ENCODE measurements around the gene TMA7. TPM values are rescaled to one million over a fixed set of nuclear protein-coding genes. Genes with fewer than 3 reads are reported as not detected.
"Not testable (repeated sequence)": the region's sequence is repeated elsewhere in the genome, so short reads cannot be mapped to it uniquely, and the experiment has no call there.

Gene TMA7
- total RNA-seq, 1 donor from 2014 or later = 390 TPM

DNA sequence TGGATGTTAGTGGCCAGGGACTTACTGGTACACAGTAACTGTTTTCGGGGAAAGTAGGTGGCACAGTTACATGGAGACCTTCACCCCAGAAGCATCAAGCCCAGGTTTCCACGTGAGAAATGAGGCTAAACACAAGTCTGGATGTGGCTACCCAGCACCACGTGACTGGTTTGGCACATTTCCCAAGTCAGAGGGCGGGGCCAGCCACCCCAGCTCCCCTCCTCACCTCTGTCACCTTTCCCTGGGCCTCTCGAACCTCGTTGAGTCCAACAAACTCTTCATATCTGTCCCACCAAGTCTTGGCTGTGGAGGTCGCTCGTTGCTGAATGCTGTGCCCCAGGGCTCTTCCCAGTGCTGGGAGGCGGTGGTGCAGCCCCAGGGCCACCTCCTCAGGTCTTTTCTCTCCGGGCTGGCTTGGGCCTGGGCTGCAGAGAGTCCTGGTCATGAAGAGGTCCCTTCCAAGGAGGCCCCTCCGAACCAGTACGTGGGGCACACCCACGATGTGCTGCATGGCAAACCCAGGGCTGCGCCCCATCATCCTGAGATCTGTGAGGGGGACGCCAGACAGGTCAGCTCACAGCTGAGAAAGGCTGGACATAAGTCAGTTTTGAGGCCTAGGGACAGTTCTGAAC lies 5.3 kb upstream of the TMA7 start:
- DNase-seq (ENCODE audit: extremely low read depth, low read depth, low spot score) = no peak

DNA sequence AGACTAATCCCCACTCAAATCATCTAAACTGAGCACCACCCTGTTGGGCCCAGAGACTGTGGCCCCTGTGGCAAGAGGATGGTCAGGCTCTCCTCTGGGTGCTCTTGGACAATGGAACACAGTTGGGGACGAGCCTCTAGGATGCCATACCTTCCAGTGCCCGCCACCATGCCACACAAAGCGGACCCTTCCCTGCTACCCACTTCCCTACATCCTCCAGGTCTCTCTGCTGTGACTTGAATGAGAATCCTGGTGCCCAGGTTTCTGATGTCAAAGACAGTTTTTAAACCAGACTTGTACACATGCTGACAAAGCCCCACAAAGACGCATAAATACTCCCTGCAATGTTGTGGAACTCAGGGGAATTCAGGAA lies 4.8 kb upstream of the TMA7 start:
- DNase-seq (ENCODE audit: extremely low read depth, low read depth, low spot score) = no peak

DNA sequence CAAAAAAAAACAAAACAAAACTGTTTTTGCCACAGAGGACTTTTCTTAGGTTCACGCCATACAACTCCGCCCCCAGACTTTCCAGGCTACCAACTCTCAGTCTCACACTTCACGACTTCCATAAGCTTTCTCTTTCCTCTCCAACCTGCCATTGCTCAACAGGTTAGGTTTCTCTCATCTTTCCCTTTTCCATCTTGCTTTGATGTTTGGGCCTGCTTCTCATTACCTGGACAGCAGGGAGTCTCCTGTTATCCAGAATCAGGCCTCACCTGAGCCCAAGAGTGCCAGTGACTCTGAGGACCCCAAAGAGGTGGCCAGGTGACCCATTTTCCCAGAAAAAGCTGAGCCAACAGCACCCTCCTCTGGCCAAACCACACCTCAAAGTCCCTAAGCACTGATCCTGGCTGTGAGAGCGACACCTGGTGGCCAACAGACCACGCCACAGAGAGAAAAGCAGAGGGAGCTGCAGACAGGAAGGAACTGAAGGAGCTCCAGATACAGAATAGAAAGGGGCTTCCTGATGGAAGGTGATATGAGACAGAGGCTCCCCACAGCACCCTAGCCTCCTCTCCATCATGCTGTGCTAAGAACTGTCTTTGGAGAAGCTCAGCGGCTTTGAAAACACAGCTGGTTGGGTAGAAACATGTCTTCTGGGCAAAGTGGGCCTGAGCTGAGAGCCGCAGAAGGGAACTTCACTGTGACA lies 4.1 kb upstream of the TMA7 start:
- peak; percentile 48 for DNase-seq (ENCODE audit: extremely low read depth, low read depth, low spot score)

DNA sequence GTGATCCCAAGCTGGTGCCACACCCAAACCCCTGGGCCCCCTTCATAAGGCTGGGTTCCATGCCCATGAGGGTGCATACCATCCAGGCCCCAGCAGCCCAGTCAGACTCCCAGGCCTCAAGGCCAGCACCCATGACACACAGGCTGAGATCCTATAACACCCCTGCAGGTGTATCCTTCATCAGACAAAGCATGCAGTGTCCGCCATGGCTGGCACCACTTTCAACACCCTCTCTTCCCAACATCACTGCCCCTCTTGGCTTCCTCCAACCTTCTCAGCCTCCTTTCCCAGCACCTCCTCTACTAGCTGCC lies 3.6 kb upstream of the TMA7 start:
- no peak for DNase-seq (ENCODE audit: extremely low read depth, low read depth, low spot score)

DNA sequence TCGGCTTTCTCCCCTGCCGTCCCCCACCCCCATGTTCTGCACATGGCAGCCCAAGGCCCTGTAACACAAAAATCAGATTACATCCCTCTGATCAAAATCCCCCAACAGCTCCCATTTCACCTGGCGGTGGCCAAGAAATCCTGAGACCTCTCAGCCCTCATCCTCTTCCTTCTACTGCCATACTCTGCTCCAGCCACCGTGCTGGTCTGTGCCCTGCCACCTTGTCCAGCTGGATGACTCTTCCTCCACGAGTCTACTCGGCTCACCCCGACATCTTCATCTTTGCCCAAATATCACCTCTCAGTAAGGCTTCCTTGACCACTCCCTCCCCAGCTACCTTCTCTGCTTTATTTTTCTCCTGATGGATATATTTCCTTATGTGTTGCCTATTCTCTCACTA lies 3.2 kb upstream of the TMA7 start:
- no peak for DNase-seq (ENCODE audit: extremely low read depth, low read depth, low spot score)

DNA sequence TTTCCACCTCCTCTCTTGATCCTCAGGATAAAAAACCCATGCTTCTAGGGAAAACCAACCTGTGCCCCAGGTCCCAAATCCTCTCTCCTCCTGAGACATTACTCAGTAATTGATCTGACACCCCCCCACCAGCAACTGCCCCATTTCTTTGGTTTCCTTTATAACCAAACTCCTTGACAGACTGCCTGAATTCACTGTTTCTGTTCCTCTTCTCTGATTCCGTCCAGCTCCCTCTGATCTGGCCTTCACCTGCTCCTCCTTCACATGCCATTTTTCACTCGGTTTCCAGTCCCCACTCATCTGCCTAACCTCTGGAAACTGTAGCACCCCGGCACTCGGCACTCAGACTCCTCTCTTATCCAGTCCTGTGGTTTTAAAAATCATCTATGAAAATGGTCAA lies 2.2 kb upstream of the TMA7 start:
- no peak for DNase-seq (ENCODE audit: extremely low read depth, low read depth, low spot score)

DNA sequence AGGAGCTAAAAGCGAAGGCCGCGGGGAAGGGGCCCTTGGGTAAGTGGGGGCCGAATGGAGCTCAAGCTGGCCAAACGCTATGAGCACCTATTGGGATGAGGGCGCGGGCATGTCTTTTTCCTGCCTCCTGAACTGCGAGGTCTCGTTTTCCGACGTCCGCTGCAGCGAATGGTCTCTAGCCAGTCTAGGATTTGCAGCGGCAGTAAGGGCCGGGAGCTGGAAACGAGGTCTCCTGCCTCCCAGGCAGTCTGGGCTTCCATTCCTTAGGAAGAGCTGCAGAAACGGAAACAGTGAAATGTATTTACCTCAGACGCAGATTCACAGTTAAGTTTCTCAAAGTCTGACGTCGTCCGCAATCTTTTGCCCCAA lies 517 bp downstream of the TMA7 start:
- no peak for DNase-seq (ENCODE audit: extremely low read depth, low read depth, low spot score)

DNA sequence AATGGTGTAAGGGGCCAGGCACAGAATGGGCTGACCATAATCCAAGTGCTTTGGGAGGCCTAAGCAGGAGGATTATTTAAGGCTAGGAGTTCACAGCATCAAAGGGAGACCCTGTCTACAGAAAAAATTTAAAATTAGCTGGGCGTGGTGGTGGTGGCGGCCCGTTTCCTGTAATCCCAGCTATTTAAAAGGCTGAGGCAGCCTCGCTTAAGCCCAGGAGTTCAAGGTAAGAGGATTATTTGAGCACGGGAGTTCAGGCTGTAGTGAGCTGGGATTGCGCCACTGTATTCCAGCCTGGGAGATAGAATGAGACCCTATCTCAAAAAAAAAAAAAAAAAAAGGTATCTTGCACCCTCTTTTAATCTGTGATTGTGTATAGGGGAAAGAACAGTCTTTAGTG lies 1.9 kb downstream of the TMA7 start:
- no peak for DNase-seq (ENCODE audit: extremely low read depth, low read depth, low spot score)

DNA sequence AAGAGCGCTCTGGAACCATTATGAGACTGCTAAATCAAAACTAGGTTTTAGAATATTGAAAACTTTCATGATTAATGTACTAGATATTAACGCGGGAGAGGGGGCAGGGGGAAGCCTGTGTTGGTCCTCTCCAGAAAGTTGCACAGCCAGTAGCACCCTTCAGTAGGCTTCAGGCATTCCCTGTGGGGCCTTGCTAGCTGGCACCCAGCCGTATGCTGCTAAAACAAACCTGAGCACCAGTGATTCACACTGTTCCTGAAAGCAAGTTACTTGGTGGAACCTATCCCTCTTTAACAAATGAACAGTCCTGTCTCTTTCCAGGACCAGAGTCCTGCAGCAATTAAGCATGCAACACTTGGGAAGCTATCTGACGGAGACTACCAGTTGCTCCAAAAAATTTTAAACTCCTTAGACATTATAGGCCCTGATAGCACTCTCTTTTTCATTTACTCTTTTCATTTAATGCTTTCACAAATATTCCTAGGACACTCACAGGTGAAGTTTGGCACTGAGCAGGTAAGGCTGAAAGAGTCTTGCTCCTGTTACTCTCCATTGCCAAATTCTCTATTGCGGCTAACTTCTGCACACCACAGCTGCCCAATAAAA lies 5.3 kb downstream of the TMA7 start:
- no peak for DNase-seq (ENCODE audit: extremely low read depth, low read depth, low spot score)

DNA sequence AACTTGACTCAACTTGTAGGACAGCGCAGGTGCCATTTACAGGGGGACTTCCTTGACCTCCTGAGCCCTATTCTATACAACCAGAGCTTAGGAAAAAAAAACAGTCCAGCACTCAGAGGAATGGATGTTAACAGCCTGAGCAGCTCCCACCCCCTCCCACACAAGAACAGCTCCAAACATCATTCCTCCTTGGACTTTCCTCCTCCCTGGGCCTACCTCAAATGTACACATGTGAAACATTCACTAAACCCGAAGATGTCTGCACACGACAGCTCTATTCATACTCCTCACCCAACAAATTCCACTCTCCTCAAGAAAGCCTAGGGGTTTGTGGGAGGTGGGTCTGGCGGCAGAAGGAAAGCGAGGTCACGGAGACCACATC lies 6.0 kb downstream of the TMA7 start:
- no peak for DNase-seq (ENCODE audit: extremely low read depth, low read depth, low spot score)

DNA sequence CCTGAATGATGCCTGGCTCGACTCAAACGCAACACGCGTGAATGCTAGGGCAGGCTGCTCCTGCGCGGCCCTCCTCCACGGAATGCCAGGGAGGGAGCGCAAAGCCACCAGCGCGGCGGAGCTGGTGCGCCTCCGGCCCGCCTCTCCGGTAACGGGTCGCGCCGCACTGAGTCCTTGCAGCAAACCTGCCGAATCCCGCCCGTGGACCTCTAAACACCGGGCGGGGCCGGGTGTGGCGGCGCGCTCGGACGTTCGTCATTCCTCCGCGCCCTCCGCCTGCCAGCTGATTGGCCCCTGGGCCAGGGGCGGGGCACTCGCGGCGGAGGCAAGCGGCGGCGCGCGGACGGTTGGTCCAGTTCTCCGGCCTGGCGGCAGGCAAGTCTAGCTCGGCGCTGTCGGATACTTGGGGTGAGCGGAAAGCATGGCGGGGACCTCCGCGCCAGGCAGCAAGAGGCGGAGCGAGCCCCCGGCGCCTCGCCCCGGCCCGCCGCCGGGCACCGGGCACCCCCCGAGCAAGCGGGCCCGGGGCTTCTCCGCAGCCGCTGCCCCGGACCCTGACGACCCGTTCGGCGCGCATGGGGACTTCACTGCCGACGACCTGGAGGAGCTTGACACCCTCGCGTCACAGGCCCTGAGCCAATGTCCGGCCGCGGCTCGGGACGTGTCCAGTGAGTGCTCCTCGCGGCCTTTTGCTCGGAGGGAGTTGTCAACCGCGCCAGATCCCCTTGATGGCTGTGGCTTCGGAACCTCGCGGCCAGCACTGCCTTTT lies 6.6 kb downstream of the TMA7 start, which contains the start of gene ATRIP:
TSS of gene ATRIP (plus strand) at position 313 of the 769 bp plus-strand sequence. CDS start at position 422, 109 bp downstream.
- DNase-seq (ENCODE audit: extremely low read depth, low read depth, low spot score) = no peak

DNA sequence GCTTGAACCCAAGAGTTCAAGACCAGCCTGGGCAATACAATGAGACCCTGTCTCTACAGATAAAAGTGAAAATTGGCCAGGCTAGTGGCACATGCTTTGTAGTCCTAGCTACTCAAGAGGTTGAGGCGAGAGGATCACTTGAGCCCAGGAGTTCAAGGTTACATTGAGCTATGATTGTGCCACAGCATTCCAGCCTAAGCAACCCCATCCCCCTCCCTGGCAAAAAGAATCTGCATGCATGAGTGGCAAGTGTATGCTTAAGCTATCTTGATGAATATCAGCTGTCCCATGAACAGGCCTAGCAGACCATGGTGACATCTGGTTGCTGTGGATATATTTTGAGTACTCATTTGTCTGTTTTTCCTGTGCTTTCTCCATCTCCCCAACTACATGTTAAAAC lies 11.2 kb downstream of the TMA7 start:
- no peak for DNase-seq (ENCODE audit: extremely low read depth, low read depth, low spot score)

DNA sequence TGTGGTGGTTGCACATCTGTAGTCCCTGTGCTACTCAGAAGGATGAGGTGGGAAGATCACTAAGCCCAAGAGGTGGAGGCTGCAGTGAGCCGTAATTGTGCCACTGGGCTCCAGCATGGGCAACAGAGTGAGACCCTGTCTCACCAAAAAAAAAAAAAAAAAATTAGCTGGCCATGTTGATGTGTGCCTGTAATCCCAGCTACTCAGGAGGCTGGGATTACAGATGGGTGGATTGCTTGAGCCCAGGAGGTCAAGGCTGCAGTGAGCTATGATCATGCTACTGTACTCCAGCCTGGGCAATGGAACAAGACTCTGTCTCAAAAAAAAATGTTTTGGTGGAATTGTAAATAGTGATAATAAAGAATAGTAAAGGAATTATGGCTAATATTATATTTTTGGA lies 16.4 kb downstream of the TMA7 start:
- DNase-seq (ENCODE audit: extremely low read depth, low read depth, low spot score) = no peak

DNA sequence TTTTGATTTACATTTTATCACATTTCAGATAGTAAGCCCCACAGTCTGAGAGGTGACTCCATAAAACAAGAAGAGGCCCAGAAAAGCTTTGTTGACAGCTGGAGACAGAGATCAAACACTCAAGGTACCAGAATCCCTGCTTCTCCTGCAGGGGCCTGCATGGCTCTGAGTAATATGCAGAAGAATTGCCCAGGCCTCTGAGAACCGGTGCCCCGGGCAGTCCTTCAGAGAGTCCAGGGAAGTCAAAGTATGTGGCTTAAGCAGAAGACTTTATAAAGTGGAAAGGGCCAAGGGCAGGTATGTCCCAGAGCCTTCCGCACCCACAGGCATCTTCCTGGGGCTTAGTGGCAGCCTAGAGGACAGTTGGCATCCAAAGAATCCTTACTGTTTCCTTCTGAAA lies 19.3 kb downstream of the TMA7 start:
- no peak for DNase-seq (ENCODE audit: extremely low read depth, low read depth, low spot score)

DNA sequence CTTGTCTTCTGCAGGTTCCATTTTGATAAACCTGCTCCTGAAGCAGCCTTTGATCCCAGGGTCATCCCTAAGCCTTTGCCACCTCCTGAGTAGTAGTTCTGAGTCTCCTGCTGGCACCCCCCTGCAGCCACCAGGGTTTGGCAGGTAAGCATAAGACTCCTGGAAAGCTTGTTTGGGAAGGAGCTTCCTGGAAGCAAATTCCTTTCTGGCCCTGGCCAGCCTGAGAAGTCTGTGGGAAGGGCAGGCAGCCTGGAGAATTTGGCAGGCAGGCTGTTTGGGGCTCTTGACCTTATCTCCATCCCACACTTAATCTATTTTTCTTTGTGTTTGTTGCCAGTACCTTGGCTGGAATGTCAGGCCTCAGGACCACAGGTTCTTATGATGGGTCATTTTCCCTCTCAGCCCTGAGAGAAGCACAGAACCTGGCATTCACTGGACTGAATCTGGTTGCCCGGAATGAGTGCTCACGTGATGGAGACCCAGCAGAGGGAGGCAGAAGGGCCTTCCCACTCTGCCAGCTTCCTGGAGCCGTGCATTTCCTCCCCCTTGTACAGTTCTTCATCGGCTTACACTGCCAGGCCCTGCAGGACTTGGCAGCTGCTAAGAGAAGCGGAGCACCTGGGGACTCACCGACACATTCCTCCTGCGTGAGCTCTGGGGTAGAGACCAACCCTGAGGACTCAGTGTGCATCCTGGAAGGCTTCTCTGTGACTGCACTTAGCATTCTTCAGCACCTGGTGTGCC lies 19.9 kb downstream of the TMA7 start:
- DNase-seq (ENCODE audit: extremely low read depth, low read depth, low spot score) = no peak

DNA sequence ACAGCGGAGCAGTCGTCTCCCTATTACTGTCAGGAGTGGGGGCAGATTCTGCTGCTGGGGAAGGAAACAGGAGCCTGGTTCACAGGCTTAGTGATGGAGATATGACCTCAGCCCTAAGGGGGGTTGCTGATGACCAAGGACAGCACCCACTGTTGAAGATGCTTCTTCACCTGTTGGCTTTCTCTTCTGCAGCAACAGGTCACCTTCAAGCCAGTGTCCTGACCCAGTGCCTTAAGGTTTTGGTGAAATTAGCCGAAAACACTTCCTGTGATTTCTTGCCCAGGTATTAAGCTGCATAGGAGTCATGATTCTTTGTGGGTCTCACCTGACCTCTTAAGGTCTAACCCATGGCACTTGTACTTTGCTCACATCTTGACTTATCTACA lies 20.5 kb downstream of the TMA7 start:
- no peak for DNase-seq (ENCODE audit: extremely low read depth, low read depth, low spot score)

DNA sequence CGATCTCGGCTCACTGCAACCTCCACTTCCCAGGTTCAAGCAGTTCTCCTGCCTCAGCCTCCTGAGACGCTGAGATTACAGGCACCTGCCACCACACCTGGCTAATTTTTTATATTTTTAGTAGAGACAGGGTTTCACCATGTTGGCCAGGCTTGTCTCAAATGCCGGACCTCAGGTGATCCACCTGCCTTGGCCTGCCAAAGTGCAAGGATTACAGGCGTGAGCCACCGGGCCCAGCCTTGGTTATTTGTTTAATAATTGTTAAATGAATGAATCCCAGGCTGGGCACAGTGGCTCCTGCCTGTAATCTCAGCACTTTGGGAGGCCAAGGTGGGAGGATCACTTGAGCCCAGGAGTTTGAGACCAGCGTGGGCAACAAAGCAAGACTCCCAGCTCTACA lies 21.7 kb downstream of the TMA7 start:
- not testable (repeated sequence) for DNase-seq (ENCODE audit: extremely low read depth, low read depth, low spot score)

DNA sequence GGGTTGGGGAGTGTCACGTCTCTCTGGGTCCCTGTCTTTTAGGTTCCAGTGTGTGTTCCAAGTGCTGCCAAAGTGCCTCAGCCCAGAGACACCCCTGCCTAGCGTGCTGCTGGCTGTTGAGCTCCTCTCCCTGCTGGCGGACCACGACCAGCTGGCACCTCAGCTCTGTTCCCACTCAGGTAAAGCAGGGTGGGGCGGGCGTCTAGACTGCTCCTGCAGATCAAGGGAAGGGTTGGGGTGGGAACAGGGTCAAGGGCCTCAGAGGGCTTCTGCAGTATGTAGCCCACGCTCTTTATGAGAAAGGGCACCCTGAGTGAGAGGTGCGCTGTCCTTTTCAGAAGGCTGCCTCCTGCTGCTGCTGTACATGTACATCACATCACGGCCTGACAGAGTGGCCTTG lies 23.6 kb downstream of the TMA7 start:
- no peak for DNase-seq (ENCODE audit: extremely low read depth, low read depth, low spot score)

DNA sequence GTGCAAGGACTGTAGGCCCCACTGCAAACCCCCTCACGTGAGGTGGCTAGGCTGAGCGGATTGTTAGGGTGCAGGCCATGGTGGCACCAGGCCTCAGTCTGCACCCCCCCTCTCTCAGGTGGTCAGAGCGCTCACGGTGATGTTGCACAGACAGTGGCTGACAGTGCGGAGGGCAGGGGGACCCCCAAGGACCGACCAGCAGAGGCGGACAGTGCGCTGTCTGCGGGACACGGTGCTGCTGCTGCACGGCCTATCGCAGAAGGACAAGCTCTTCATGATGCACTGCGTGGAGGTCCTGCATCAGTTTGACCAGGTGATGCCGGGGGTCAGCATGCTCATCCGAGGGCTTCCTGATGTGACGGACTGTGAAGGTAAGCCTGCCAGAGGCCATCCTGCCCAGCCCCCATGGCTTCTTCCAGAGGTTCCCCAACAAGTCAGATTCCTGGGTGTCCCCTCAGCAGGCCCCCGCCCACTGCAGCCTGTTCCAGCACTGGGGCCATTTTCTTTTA lies 24.7 kb downstream of the TMA7 start:
- no peak for DNase-seq (ENCODE audit: extremely low read depth, low read depth, low spot score)

DNA sequence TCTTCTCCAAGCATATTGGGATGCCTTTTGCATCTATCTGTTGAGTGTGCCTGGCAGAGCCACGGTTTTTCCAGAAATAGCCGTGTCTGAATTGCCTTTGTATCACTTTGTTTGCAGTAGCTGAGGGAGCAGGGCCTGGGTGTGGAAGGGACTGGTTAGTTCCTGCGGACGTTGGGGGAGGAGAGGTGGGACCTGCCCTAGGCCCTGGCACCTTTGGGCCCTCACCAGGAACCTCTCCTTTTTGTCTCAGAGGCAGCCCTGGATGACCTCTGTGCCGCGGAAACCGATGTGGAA lies 25.1 kb downstream of the TMA7 start:
- DNase-seq (ENCODE audit: extremely low read depth, low read depth, low spot score) = no peak

Measured in glomerular endothelial cell (primary cell).